ENCODE results near the gene ZNF777. TPM values are rescaled to one million over a fixed set of nuclear protein-coding genes. Genes with fewer than 3 reads are reported as not detected.
A peak's percentile ranks its signal among the peaks of the same experiment; 100 is the strongest.

ZNF777 gene
- polyA plus RNA-seq, 1 donor from 2014 or later: 6.1 TPM

DNA sequence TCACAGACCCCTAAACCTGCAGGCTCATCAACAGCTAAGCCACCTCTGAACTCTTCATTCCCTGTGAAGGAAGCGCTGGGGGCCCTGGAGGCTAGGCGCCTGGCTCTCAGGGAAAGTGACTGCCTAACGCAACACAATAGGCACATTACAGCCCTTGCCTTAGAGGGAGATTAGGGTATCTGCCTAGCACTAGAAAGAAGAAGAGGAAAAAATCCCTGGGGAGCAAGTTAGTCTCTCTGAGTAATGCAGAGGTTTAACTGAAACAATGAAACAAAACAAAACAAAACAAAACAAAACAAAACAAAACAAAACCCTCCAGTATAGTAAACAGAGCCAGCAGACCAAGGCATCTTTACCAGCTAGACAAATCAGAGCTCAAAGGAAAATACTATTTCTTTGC, 2.6 kb downstream of the ZNF777 start:
- peaks cover 28% of the 10 kb centered on the region for H3K79me2 ChIP-seq (replicated peaks; ENCODE audit: insufficient read depth, low read length)
- H2AFZ ChIP-seq (ENCODE audit: low read depth, low read length): no peak overlapping the region
- H3K9me2 ChIP-seq (ENCODE audit: insufficient read depth, low read length): no peaks in the 10 kb centered on the region
- H3K9ac ChIP-seq (ENCODE audit: low read length): no peak overlapping the region
- H3K4me2 ChIP-seq (ENCODE audit: low read length): no peak overlapping the region
- H4K20me1 ChIP-seq (ENCODE audit: insufficient read depth): no peaks in the 10 kb centered on the region
- H3F3A ChIP-seq (ENCODE audit: insufficient read depth, low read length, poor library complexity, severe bottlenecking): peaks cover 3% of the 10 kb centered on the region
- H3K27me3 ChIP-seq (ENCODE audit: insufficient read depth, low read depth, low read length): no peaks in the 10 kb centered on the region
- H3K4me3 ChIP-seq (ENCODE audit: low read length): peak overlapping the region; percentile 62
- H3K9me3 ChIP-seq (ENCODE audit: low read length): no peaks in the 10 kb centered on the region
- no peak overlapping the region for H3K27ac ChIP-seq (ENCODE audit: low read length)
- no peaks in the 10 kb centered on the region for H3K36me3 ChIP-seq (ENCODE audit: insufficient read depth, low read length)
- TF ChIP-seq TAF1 (IDR thresholded peaks at IDR 0.05; ENCODE audit: low read depth) (no peak), MXI1 (conservative IDR thresholded peaks at IDR 0.05; ENCODE audit: poor library complexity, severe bottlenecking) (no peak), EP300 (conservative IDR thresholded peaks at IDR 0.05; ENCODE audit: poor library complexity, severe bottlenecking) (no peak), SMC3 (conservative IDR thresholded peaks at IDR 0.05; ENCODE audit: poor library complexity) (no peak), EZH2 (IDR thresholded peaks at IDR 0.05; ENCODE audit: borderline replicate concordance, insufficient read depth, low read length, poor library complexity, severe bottlenecking) (no peak), POLR2AphosphoS5 (IDR thresholded peaks at IDR 0.05) (no peak), RAD21 (conservative IDR thresholded peaks at IDR 0.05) (no peak)
- TF ChIP-seq, protein P1, sequence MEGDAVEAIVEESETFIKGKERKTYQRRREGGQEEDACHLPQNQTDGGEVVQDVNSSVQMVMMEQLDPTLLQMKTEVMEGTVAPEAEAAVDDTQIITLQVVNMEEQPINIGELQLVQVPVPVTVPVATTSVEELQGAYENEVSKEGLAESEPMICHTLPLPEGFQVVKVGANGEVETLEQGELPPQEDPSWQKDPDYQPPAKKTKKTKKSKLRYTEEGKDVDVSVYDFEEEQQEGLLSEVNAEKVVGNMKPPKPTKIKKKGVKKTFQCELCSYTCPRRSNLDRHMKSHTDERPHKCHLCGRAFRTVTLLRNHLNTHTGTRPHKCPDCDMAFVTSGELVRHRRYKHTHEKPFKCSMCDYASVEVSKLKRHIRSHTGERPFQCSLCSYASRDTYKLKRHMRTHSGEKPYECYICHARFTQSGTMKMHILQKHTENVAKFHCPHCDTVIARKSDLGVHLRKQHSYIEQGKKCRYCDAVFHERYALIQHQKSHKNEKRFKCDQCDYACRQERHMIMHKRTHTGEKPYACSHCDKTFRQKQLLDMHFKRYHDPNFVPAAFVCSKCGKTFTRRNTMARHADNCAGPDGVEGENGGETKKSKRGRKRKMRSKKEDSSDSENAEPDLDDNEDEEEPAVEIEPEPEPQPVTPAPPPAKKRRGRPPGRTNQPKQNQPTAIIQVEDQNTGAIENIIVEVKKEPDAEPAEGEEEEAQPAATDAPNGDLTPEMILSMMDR (IDR thresholded peaks at IDR 0.05; ENCODE audit: poor library complexity, severe bottlenecking): no peak
- TF ChIP-seq, protein P2, sequence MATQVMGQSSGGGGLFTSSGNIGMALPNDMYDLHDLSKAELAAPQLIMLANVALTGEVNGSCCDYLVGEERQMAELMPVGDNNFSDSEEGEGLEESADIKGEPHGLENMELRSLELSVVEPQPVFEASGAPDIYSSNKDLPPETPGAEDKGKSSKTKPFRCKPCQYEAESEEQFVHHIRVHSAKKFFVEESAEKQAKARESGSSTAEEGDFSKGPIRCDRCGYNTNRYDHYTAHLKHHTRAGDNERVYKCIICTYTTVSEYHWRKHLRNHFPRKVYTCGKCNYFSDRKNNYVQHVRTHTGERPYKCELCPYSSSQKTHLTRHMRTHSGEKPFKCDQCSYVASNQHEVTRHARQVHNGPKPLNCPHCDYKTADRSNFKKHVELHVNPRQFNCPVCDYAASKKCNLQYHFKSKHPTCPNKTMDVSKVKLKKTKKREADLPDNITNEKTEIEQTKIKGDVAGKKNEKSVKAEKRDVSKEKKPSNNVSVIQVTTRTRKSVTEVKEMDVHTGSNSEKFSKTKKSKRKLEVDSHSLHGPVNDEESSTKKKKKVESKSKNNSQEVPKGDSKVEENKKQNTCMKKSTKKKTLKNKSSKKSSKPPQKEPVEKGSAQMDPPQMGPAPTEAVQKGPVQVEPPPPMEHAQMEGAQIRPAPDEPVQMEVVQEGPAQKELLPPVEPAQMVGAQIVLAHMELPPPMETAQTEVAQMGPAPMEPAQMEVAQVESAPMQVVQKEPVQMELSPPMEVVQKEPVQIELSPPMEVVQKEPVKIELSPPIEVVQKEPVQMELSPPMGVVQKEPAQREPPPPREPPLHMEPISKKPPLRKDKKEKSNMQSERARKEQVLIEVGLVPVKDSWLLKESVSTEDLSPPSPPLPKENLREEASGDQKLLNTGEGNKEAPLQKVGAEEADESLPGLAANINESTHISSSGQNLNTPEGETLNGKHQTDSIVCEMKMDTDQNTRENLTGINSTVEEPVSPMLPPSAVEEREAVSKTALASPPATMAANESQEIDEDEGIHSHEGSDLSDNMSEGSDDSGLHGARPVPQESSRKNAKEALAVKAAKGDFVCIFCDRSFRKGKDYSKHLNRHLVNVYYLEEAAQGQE (IDR thresholded peaks at IDR 0.05; ENCODE audit: borderline replicate concordance): no peak

DNA sequence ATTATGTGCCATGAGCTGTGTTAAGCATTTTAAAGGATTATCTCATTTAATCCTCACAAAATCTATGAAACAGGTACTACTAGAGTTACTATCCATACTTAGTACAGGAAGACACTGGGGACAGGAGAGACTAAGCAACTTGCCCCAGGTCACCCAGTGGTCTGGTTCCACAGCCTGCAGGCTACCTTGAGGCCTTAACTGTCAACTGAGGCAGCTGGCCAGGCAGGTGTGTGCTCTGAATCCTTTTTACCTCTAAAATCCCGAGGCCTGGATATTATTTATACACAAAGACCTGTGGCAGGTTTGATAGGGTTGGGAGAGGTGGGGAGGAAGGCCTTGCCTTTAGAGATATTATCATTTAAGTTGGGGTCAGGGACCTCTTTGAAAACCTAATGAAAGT, 3.1 kb downstream of the ZNF777 start:
- H3K27ac ChIP-seq (ENCODE audit: low read length): no peak overlapping the region
- no peaks in the 10 kb centered on the region for H3K9me3 ChIP-seq (ENCODE audit: low read length)
- no peaks in the 10 kb centered on the region for H3K9me2 ChIP-seq (ENCODE audit: insufficient read depth, low read length)
- peaks cover 3% of the 10 kb centered on the region for H3F3A ChIP-seq (ENCODE audit: insufficient read depth, low read length, poor library complexity, severe bottlenecking)
- H3K27me3 ChIP-seq (ENCODE audit: insufficient read depth, low read depth, low read length): no peaks in the 10 kb centered on the region
- peaks cover 28% of the 10 kb centered on the region for H3K79me2 ChIP-seq (replicated peaks; ENCODE audit: insufficient read depth, low read length)
- H3K36me3 ChIP-seq (ENCODE audit: insufficient read depth, low read length): no peaks in the 10 kb centered on the region
- H3K4me2 ChIP-seq (ENCODE audit: low read length): no peak overlapping the region
- no peak for TF ChIP-seq MXI1 (conservative IDR thresholded peaks at IDR 0.05; ENCODE audit: poor library complexity, severe bottlenecking)
- TF ChIP-seq, protein P1 (IDR thresholded peaks at IDR 0.05; ENCODE audit: poor library complexity, severe bottlenecking): no peak
- no peak for TF ChIP-seq EZH2 (IDR thresholded peaks at IDR 0.05; ENCODE audit: borderline replicate concordance, insufficient read depth, low read length, poor library complexity, severe bottlenecking)
- TF ChIP-seq TAF1 (IDR thresholded peaks at IDR 0.05; ENCODE audit: low read depth): no peak
- TF ChIP-seq EP300 (conservative IDR thresholded peaks at IDR 0.05; ENCODE audit: poor library complexity, severe bottlenecking): no peak
- no peak for TF ChIP-seq SMC3 (conservative IDR thresholded peaks at IDR 0.05; ENCODE audit: poor library complexity)
- no peak for TF ChIP-seq RAD21 (conservative IDR thresholded peaks at IDR 0.05)
- no peak for TF ChIP-seq POLR2AphosphoS5 (IDR thresholded peaks at IDR 0.05)
- TF ChIP-seq, protein P2 (IDR thresholded peaks at IDR 0.05; ENCODE audit: borderline replicate concordance): no peak
- H3K9ac ChIP-seq (ENCODE audit: low read length): no peak overlapping the region
- H2AFZ ChIP-seq (ENCODE audit: low read depth, low read length): no peak overlapping the region
- no peak overlapping the region for H3K4me3 ChIP-seq (ENCODE audit: low read length)
- no peaks in the 10 kb centered on the region for H4K20me1 ChIP-seq (ENCODE audit: insufficient read depth)
